ENCODE data around the gene HYKK.
A peak's percentile ranks its signal among the peaks of the same experiment; 100 is the strongest.
"Not testable (repeated sequence)": the region's sequence is repeated elsewhere in the genome, so short reads cannot be mapped to it uniquely, and the experiment has no call there.

Gene HYKK

GRCh38 chr15:78550815-78551214, 43.4 kb downstream of the HYKK start:
- H3K4me3 ChIP-seq (ENCODE audit: control insufficient read depth in 1 of 7, extremely low read depth in 1 of 7, insufficient read depth in 4 of 7, low read depth in 2 of 7, low read length in 6 of 7), result no peak overlapping the region
- ChIA-PET CTCF (no interaction called here), POLR2A (no interaction called here)
- DNase-seq, result no peak
- no peaks in the 10 kb centered on the region for H3K4me1 ChIP-seq (ENCODE audit: control extremely low read depth in 1 of 4, control insufficient read depth in 4 of 4, insufficient read depth in 4 of 4, low read length in 3 of 4)
- H3K27ac ChIP-seq (ENCODE audit: insufficient read depth in 1 of 2, low read depth in 1 of 2, low read length in 2 of 2, poor library complexity in 1 of 2, severe bottlenecking in 2 of 2), result no peak overlapping the region
- peaks cover 19 to 49% (median 37%) of the 10 kb centered on the region in 4 experiments for H3K36me3 ChIP-seq (ENCODE audit: control insufficient read depth in 4 of 4, insufficient read depth in 4 of 4, low read length in 3 of 4)
- no peaks in the 10 kb centered on the region for H3K27me3 ChIP-seq (replicated peaks in 2 of 5; ENCODE audit: control insufficient read depth in 4 of 5, insufficient read depth in 5 of 5, low read length in 4 of 5)
- no peaks in the 10 kb centered on the region for H3K9me3 ChIP-seq (ENCODE audit: control extremely low read depth in 1 of 5, control insufficient read depth in 4 of 5, insufficient read depth in 2 of 5, low read depth in 1 of 5, low read length in 4 of 5)
- WGBS (ENCODE audit: insufficient coverage), result 86% methylated on average over 3 of the region's 3 CpGs

GRCh38 chr15:78551902-78552301, 44.5 kb downstream of the HYKK start:
- Histone ChIP-seq H3K9me3 (ENCODE audit: control extremely low read depth in 1 of 5, control insufficient read depth in 4 of 5, insufficient read depth in 2 of 5, low read depth in 1 of 5, low read length in 4 of 5) (no peaks in the 10 kb centered on the region), H3K4me3 (ENCODE audit: control insufficient read depth in 1 of 7, extremely low read depth in 1 of 7, insufficient read depth in 4 of 7, low read depth in 2 of 7, low read length in 6 of 7) (no peak overlapping the region), H3K36me3 (ENCODE audit: control insufficient read depth in 4 of 4, insufficient read depth in 4 of 4, low read length in 3 of 4) (peaks cover 13 to 41% (median 29%) of the 10 kb centered on the region in 4 experiments), H3K27ac (ENCODE audit: insufficient read depth in 1 of 2, low read depth in 1 of 2, low read length in 2 of 2, poor library complexity in 1 of 2, severe bottlenecking in 2 of 2) (no peak overlapping the region), H3K27me3 (replicated peaks in 2 of 5; ENCODE audit: control insufficient read depth in 4 of 5, insufficient read depth in 5 of 5, low read length in 4 of 5) (no peaks in the 10 kb centered on the region), H3K4me1 (ENCODE audit: control extremely low read depth in 1 of 4, control insufficient read depth in 4 of 4, insufficient read depth in 4 of 4, low read length in 3 of 4) (no peaks in the 10 kb centered on the region)
- CTCF ChIA-PET, result interaction anchor here (1.9 kb wide), 1 partner anchor 13 kb away, joined by 5 read pairs; the partner anchor contains the start of gene CHRNA5
- DNase-seq, result no peak
- 100% methylated on average over 2 of the region's 5 CpGs for WGBS (ENCODE audit: insufficient coverage)
- POLR2A ChIA-PET, result no interaction called here

GRCh38 chr15:78552597-78552996, 45.2 kb downstream of the HYKK start:
- no peak for DNase-seq
- H3K27ac ChIP-seq (ENCODE audit: insufficient read depth in 1 of 2, low read depth in 1 of 2, low read length in 2 of 2, poor library complexity in 1 of 2, severe bottlenecking in 2 of 2), result no peak overlapping the region
- H3K4me3 ChIP-seq (ENCODE audit: control insufficient read depth in 1 of 7, extremely low read depth in 1 of 7, insufficient read depth in 4 of 7, low read depth in 2 of 7, low read length in 6 of 7), result no peak overlapping the region
- no peaks in the 10 kb centered on the region for H3K4me1 ChIP-seq (ENCODE audit: control extremely low read depth in 1 of 4, control insufficient read depth in 4 of 4, insufficient read depth in 4 of 4, low read length in 3 of 4)
- H3K9me3 ChIP-seq (ENCODE audit: control extremely low read depth in 1 of 5, control insufficient read depth in 4 of 5, insufficient read depth in 2 of 5, low read depth in 1 of 5, low read length in 4 of 5), result no peaks in the 10 kb centered on the region
- peaks cover 12 to 35% (median 23%) of the 10 kb centered on the region in 4 experiments for H3K36me3 ChIP-seq (ENCODE audit: control insufficient read depth in 4 of 4, insufficient read depth in 4 of 4, low read length in 3 of 4)
- WGBS (ENCODE audit: insufficient coverage), result 100% methylated on average over 5 of the region's 5 CpGs
- ChIA-PET CTCF (interaction anchor here (0.7 to 1.9 kb wide), 2 partner anchors 13 to 71 kb away, joined by 3 to 5 read pairs; partner anchors contain the start of gene CHRNA5), POLR2A (no interaction called here)
- no peaks in the 10 kb centered on the region for H3K27me3 ChIP-seq (replicated peaks in 2 of 5; ENCODE audit: control insufficient read depth in 4 of 5, insufficient read depth in 5 of 5, low read length in 4 of 5)

DNA sequence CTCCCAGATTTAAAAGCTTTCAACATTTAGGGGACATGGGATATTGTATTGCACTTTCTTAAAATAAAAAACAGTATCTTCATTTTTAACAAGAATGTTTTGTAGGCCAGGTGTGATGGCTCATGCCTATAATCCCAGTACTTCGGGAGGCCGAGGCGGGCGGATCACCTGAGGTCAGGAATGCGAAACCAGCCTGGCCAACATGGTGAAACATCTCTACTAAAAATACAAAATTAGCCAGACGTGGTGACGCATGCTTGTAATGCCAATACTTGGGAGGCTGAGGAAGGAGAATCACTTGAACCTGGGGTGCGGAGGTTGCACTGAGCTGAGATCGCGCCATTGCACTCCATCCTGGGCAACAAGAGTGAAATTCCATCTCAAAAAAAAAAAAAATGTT, 52.8 kb downstream of the HYKK start:
- H3K36me3 ChIP-seq (ENCODE audit: control insufficient read depth in 4 of 4, insufficient read depth in 4 of 4, low read length in 3 of 4); H3K27ac ChIP-seq (ENCODE audit: insufficient read depth in 1 of 2, low read depth in 1 of 2, low read length in 2 of 2, poor library complexity in 1 of 2, severe bottlenecking in 2 of 2); H3K27me3 ChIP-seq (replicated peaks in 2 of 5; ENCODE audit: control insufficient read depth in 4 of 5, insufficient read depth in 5 of 5, low read length in 4 of 5); CTCF ChIA-PET; H3K4me3 ChIP-seq (ENCODE audit: control insufficient read depth in 1 of 7, extremely low read depth in 1 of 7, insufficient read depth in 4 of 7, low read depth in 2 of 7, low read length in 6 of 7); H3K9me3 ChIP-seq (ENCODE audit: control extremely low read depth in 1 of 5, control insufficient read depth in 4 of 5, insufficient read depth in 2 of 5, low read depth in 1 of 5, low read length in 4 of 5); DNase-seq; H3K4me1 ChIP-seq (ENCODE audit: control extremely low read depth in 1 of 4, control insufficient read depth in 4 of 4, insufficient read depth in 4 of 4, low read length in 3 of 4); POLR2A ChIA-PET: not testable (repeated sequence)
- 92% methylated on average over 2 of the region's 10 CpGs for WGBS (ENCODE audit: insufficient coverage)

DNA sequence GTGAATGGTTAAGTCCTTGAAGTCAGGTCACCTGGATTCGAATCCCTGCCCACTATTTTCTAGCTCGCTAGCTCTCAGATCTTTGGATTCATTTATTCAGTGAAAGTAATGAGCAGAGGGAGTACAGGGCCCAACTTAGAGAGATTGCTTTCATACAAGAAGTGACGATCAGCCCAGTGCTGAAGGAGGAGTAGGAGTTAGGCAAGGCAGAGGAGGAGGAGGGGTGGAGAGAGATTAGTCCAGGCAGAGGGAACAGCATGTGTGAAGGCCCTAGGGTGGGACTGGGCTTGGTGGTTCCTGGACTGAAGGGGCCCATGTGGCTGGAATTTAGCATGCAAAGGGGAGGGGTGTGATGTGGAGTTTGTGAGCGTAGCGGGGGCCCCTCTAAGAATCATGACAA, 54.1 kb downstream of the HYKK start:
- no peak for DNase-seq
- CTCF ChIA-PET, result no interaction called here

DNA sequence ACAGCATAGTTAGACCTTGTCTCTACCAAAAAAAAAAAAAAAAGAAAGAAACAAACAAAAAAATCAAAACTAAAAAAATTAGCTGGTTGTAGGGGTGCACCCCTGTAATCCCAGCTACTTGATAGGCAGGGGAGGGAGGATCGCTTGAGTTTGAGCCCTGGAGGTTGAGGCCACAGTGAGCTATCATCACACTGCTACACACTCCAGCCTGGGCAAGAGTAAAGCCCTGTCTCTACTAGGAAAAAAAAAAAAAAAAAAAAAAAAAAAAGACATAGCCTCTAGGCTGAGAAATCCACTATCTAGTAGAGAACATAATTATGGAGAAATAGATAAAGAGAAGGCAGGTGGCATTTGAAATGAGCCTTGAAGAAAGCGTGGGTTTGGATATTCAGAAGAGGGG, 55.7 kb downstream of the HYKK start:
- H3K36me3 ChIP-seq (ENCODE audit: control insufficient read depth in 4 of 4, insufficient read depth in 4 of 4, low read length in 3 of 4), result no peaks in the 10 kb centered on the region
- H3K4me3 ChIP-seq (ENCODE audit: control insufficient read depth in 1 of 7, extremely low read depth in 1 of 7, insufficient read depth in 4 of 7, low read depth in 2 of 7, low read length in 6 of 7), result no peak overlapping the region
- H3K27me3 ChIP-seq (replicated peaks in 2 of 5; ENCODE audit: control insufficient read depth in 4 of 5, insufficient read depth in 5 of 5, low read length in 4 of 5), result no peaks in the 10 kb centered on the region
- WGBS (ENCODE audit: insufficient coverage), result 100% methylated on average over 1 of the region's 2 CpGs
- H3K27ac ChIP-seq (ENCODE audit: insufficient read depth in 1 of 2, low read depth in 1 of 2, low read length in 2 of 2, poor library complexity in 1 of 2, severe bottlenecking in 2 of 2), result no peak overlapping the region
- peaks cover 3 to 35% (median 27%) of the 10 kb centered on the region in 4 experiments for H3K4me1 ChIP-seq (ENCODE audit: control extremely low read depth in 1 of 4, control insufficient read depth in 4 of 4, insufficient read depth in 4 of 4, low read length in 3 of 4)
- ChIA-PET CTCF (interaction anchor here (0.6 to 1.2 kb wide), 2 partner anchors 14 to 23 kb away, joined by 3 to 4 read pairs; no protein-coding TSS in a partner anchor), POLR2A (interaction anchor here (0.6 to 0.8 kb wide), 2 partner anchors 41 to 1372 kb away, joined by 3 to 4 read pairs; no protein-coding TSS in a partner anchor)
- DNase-seq, result no peak
- no peaks in the 10 kb centered on the region for H3K9me3 ChIP-seq (ENCODE audit: control extremely low read depth in 1 of 5, control insufficient read depth in 4 of 5, insufficient read depth in 2 of 5, low read depth in 1 of 5, low read length in 4 of 5)

More for the DNA sequence above, 54.1 kb downstream of the HYKK start:
- H3K27ac ChIP-seq (ENCODE audit: insufficient read depth in 1 of 2, low read depth in 1 of 2, low read length in 2 of 2, poor library complexity in 1 of 2, severe bottlenecking in 2 of 2), result no peak overlapping the region
- POLR2A ChIA-PET, result no interaction called here
- H3K27me3 ChIP-seq (replicated peaks in 2 of 5; ENCODE audit: control insufficient read depth in 4 of 5, insufficient read depth in 5 of 5, low read length in 4 of 5), result no peaks in the 10 kb centered on the region
- WGBS (ENCODE audit: insufficient coverage), result 98% methylated on average over 5 of the region's 5 CpGs
- H3K4me3 ChIP-seq (ENCODE audit: control insufficient read depth in 1 of 7, extremely low read depth in 1 of 7, insufficient read depth in 4 of 7, low read depth in 2 of 7, low read length in 6 of 7), result no peak overlapping the region
- peaks cover 3 to 22% (median 18%) of the 10 kb centered on the region in 4 experiments for H3K4me1 ChIP-seq (ENCODE audit: control extremely low read depth in 1 of 4, control insufficient read depth in 4 of 4, insufficient read depth in 4 of 4, low read length in 3 of 4)
- no peaks in the 10 kb centered on the region for H3K9me3 ChIP-seq (ENCODE audit: control extremely low read depth in 1 of 5, control insufficient read depth in 4 of 5, insufficient read depth in 2 of 5, low read depth in 1 of 5, low read length in 4 of 5)
- H3K36me3 ChIP-seq (ENCODE audit: control insufficient read depth in 4 of 4, insufficient read depth in 4 of 4, low read length in 3 of 4), result no peaks in the 10 kb centered on the region

DNA sequence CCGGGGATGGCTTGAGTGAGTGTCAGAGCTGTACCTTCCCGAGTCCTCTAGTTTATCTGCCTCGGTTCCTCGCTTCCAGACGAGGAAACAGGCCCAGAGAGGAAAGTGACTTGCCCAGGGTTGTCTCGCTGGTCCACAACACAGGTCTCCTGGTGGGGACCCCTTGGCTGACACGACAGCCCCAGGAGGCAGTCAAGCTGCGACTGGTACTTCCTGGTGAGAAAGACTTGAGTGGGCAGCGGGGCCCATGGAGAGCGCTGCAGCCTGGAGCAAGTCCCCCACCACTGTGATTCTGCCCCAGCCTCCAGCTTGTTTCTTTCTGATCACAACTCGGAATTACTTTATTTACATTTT, 57.3 kb downstream of the HYKK start:
- POLR2A ChIA-PET, result interaction anchor here (2.6 kb wide), 1 partner anchor 24 kb away, joined by 15 read pairs; the partner anchor contains the start of gene PSMA4
- Histone ChIP-seq H3K27ac (ENCODE audit: insufficient read depth in 1 of 2, low read depth in 1 of 2, low read length in 2 of 2, poor library complexity in 1 of 2, severe bottlenecking in 2 of 2) (no peak overlapping the region), H3K36me3 (ENCODE audit: control insufficient read depth in 4 of 4, insufficient read depth in 4 of 4, low read length in 3 of 4) (no peaks in the 10 kb centered on the region), H3K4me1 (ENCODE audit: control extremely low read depth in 1 of 4, control insufficient read depth in 4 of 4, insufficient read depth in 4 of 4, low read length in 3 of 4) (peaks cover 3 to 35% (median 27%) of the 10 kb centered on the region in 4 experiments), H3K27me3 (replicated peaks in 2 of 5; ENCODE audit: control insufficient read depth in 4 of 5, insufficient read depth in 5 of 5, low read length in 4 of 5) (no peaks in the 10 kb centered on the region), H3K4me3 (ENCODE audit: control insufficient read depth in 1 of 7, extremely low read depth in 1 of 7, insufficient read depth in 4 of 7, low read depth in 2 of 7, low read length in 6 of 7) (peak overlapping the region in 6 of 7 experiments; percentile 82 to 96 (median 88)), H3K9me3 (ENCODE audit: control extremely low read depth in 1 of 5, control insufficient read depth in 4 of 5, insufficient read depth in 2 of 5, low read depth in 1 of 5, low read length in 4 of 5) (no peaks in the 10 kb centered on the region)
- DNase-seq, result no peak
- WGBS (ENCODE audit: insufficient coverage), result 27% methylated on average over 10 of the region's 11 CpGs
- CTCF ChIA-PET, result interaction anchor here (1.4 to 1.6 kb wide), 3 partner anchors 9 to 24 kb away, joined by 4 to 9 read pairs (median 5); partner anchors contain the start of gene PSMA4
